Measurements from ENCODE around the gene FGFR3. TPM values are rescaled to one million over a fixed set of nuclear protein-coding genes. Genes with fewer than 3 reads are reported as not detected.

The FGFR3 gene
- polyA plus RNA-seq, 1 of the 3 experiments (the other 2 are of a cell fraction): 1.1 TPM

GRCh38 chr4:1857931-1858330 is 64.8 kb downstream of the FGFR3 start:
- Histone ChIP-seq H3K4me2 (peak overlapping the region; percentile 0; the same call in 1 of the 2 replicates), H3K9me3 (no peaks in the 10 kb centered on the region), H3K27ac (ENCODE audit: low read depth in 2 of 2, low read length in 1 of 2) (no peak overlapping the region), H3K4me3 (ENCODE audit: low read depth in 2 of 2, low read length in 1 of 2) (no peak overlapping the region), H3K9me2 (no peaks in the 10 kb centered on the region), H3K79me2 (ENCODE audit: insufficient read depth) (peaks cover 50% of the 10 kb centered on the region), H4K20me1 (ENCODE audit: insufficient read depth) (peaks cover 12% of the 10 kb centered on the region; the same call in 1 of the 2 replicates), H3K4me1 (ENCODE audit: control insufficient read depth in 1 of 2, insufficient read depth in 2 of 2, low read depth in 1 of 2, low read length in 1 of 2) (peaks cover 0 to 13% of the 10 kb centered on the region in 2 experiments; a peak in 1 of 4 replicates), H3K9ac (no peak overlapping the region), H3F3A (replicated peaks; ENCODE audit: insufficient read depth) (peaks cover 7% of the 10 kb centered on the region), H3K27me3 (ENCODE audit: insufficient read depth) (no peaks in the 10 kb centered on the region), H3K36me3 (replicated peaks in 1 of 2; ENCODE audit: control insufficient read depth in 1 of 2, insufficient read depth in 2 of 2, low read length in 1 of 2) (peaks cover 2 to 4% of the 10 kb centered on the region in 2 experiments), H2AFZ (ENCODE audit: low read depth) (no peak overlapping the region)
- POLR2A ChIA-PET: no interaction called here
- no peak for DNase-seq
- WGBS (ENCODE audit: low lambda C conversion rate): 90% methylated on average over 4 of the region's 5 CpGs
- TF ChIP-seq EZH2phosphoT487 (IDR thresholded peaks at IDR 0.05; ENCODE audit: borderline replicate concordance, low read depth): no peak
- TF ChIP-seq TEAD4 (IDR thresholded peaks at IDR 0.05; ENCODE audit: borderline replicate concordance, insufficient read depth): no peak
- TF ChIP-seq, protein P1, sequence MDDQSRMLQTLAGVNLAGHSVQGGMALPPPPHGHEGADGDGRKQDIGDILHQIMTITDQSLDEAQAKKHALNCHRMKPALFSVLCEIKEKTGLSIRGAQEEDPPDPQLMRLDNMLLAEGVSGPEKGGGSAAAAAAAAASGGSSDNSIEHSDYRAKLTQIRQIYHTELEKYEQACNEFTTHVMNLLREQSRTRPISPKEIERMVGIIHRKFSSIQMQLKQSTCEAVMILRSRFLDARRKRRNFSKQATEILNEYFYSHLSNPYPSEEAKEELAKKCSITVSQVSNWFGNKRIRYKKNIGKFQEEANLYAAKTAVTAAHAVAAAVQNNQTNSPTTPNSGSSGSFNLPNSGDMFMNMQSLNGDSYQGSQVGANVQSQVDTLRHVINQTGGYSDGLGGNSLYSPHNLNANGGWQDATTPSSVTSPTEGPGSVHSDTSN (IDR thresholded peaks at IDR 0.05): no peak
- TF ChIP-seq POLR2AphosphoS5 (IDR thresholded peaks at IDR 0.05; ENCODE audit: low read depth, low read length): no peak
- TF ChIP-seq YY1 (IDR thresholded peaks at IDR 0.05; ENCODE audit: low read depth): no peak
- TF ChIP-seq GABPA (IDR thresholded peaks at IDR 0.05; ENCODE audit: low read depth): no peak
- TF ChIP-seq NRF1 (IDR thresholded peaks at IDR 0.05; ENCODE audit: low read depth, low read length): no peak
- no peak for TF ChIP-seq FOXJ3 (CRISPR knock-in tag; IDR thresholded peaks at IDR 0.05)
- TF ChIP-seq USF2 (IDR thresholded peaks at IDR 0.05; ENCODE audit: borderline replicate concordance, low read depth, low read length): no peak
- no peak for TF ChIP-seq IRF3 (IDR thresholded peaks at IDR 0.05; ENCODE audit: low read depth, low read length)
- TF ChIP-seq RXRA (IDR thresholded peaks at IDR 0.05; ENCODE audit: borderline replicate concordance, low read depth): no peak
- TF ChIP-seq CTCF (IDR thresholded peaks at IDR 0.05): no peak
- no peak for TF ChIP-seq ELF1 (IDR thresholded peaks at IDR 0.05)
- TF ChIP-seq RCOR1 (IDR thresholded peaks at IDR 0.05; ENCODE audit: low read length): no peak
- no peak for TF ChIP-seq GATA2 (CRISPR knock-in tag; IDR thresholded peaks at IDR 0.05)
- no peak for TF ChIP-seq SMC3 (IDR thresholded peaks at IDR 0.05; ENCODE audit: low read depth, low read length)
- TF ChIP-seq, protein P2, sequence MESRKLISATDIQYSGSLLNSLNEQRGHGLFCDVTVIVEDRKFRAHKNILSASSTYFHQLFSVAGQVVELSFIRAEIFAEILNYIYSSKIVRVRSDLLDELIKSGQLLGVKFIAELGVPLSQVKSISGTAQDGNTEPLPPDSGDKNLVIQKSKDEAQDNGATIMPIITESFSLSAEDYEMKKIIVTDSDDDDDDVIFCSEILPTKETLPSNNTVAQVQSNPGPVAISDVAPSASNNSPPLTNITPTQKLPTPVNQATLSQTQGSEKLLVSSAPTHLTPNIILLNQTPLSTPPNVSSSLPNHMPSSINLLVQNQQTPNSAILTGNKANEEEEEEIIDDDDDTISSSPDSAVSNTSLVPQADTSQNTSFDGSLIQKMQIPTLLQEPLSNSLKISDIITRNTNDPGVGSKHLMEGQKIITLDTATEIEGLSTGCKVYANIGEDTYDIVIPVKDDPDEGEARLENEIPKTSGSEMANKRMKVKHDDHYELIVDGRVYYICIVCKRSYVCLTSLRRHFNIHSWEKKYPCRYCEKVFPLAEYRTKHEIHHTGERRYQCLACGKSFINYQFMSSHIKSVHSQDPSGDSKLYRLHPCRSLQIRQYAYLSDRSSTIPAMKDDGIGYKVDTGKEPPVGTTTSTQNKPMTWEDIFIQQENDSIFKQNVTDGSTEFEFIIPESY (IDR thresholded peaks at IDR 0.05; ENCODE audit: borderline replicate concordance, low read depth): no peak
- TF ChIP-seq CHD2 (IDR thresholded peaks at IDR 0.05; ENCODE audit: low read length, partially characterized antibody): no peak
- no peak for TF ChIP-seq NFIC (IDR thresholded peaks at IDR 0.05; ENCODE audit: borderline replicate concordance)
- TF ChIP-seq JUND (IDR thresholded peaks at IDR 0.05): no peak
- CTCF ChIA-PET: interaction anchor here (0.8 to 5.0 kb wide), 4 partner anchors 23 to 42 kb away, joined by 3 to 25 read pairs (median 4); no protein-coding TSS in a partner anchor

Measured in SK-N-SH (cell line).